ENCODE data around the gene NUDT3. TPM values are rescaled to one million over a fixed set of nuclear protein-coding genes. Genes with fewer than 3 reads are reported as not detected.
A peak's percentile ranks its signal among the peaks of the same experiment; 100 is the strongest.

The NUDT3 gene
- total and polyA plus RNA-seq, 9 of the 15 experiments (the other 6 are each of a cell fraction or from before 2014, with no cell fraction given), result 5.4 to 81.2 (median 56.4) TPM

DNA sequence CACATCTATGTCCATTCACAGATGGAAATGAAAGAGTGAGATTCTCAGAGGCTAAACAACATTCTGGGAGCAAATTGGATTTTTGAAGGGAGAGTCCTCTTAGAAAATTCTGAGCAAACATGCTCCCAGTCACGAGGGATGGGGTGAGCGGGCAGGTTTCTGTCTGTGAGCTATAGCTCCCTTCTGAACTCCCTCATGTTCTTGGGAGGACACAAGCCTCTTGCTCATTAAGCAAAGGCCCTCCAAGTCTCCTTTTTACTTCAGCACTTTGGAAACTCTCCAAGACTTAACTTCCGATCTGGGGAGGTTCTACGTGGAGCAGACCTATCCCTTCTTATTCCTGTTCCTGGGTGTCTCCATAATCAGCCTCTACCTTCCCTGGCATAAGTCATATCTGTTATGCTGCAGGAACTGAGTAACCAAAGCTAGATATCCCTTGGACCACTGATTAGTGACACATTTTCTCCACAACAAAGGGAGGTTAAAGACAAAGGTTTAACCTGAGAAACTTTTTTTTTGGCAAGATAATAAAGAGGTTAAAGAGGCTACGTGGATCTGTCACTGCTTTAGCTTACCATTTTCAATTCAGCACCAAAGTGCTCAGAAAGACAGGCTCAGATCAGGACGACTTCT lies 110.7 kb downstream of the NUDT3 start (continued):
- peak; percentile 95 for TF ChIP-seq DPF2 (IDR thresholded peaks at IDR 0.05)
- TF ChIP-seq, protein P1, sequence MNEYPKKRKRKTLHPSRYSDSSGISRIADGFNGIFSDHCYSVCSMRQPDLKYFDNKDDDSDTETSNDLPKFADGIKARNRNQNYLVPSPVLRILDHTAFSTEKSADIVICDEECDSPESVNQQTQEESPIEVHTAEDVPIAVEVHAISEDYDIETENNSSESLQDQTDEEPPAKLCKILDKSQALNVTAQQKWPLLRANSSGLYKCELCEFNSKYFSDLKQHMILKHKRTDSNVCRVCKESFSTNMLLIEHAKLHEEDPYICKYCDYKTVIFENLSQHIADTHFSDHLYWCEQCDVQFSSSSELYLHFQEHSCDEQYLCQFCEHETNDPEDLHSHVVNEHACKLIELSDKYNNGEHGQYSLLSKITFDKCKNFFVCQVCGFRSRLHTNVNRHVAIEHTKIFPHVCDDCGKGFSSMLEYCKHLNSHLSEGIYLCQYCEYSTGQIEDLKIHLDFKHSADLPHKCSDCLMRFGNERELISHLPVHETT (CRISPR knock-in tag; conservative IDR thresholded peaks at IDR 0.05 in 1 of 2, IDR thresholded peaks at IDR 0.05 in 1 of 2), result 0 out of 4 replicates have a peak, but pooled peaks of 1 of the 2 experiments have one; percentile 66
- 0 out of 4 replicates have a peak, but pooled peaks of 1 of the 2 experiments have one; percentile 30 for TF ChIP-seq MAZ (CRISPR knock-in tag; conservative IDR thresholded peaks at IDR 0.05 in 1 of 2, IDR thresholded peaks at IDR 0.05 in 1 of 2)
- TF ChIP-seq TBP (optimal IDR thresholded peaks at IDR 0.05; ENCODE audit: low read depth, low read length), result peak; percentile 44
- peak; percentile 52; the same call in 1 of the 2 replicates for TF ChIP-seq MTA3 (IDR thresholded peaks at IDR 0.05; ENCODE audit: borderline replicate concordance)
- no peak for TF ChIP-seq TEAD2 (tag; IDR thresholded peaks at IDR 0.05)
- no peak for TF ChIP-seq COPS2 (conservative IDR thresholded peaks at IDR 0.05)
- no peak for TF ChIP-seq KLF6 (CRISPR knock-in tag; IDR thresholded peaks at IDR 0.05; ENCODE audit: borderline replicate concordance)
- TF ChIP-seq GATAD2A (IDR thresholded peaks at IDR 0.05), result peak; percentile 84; the same call in 1 of the 2 replicates
- TF ChIP-seq RBM34 (IDR thresholded peaks at IDR 0.05; ENCODE audit: borderline replicate concordance, insufficient read depth, low read length), result no peak
- TF ChIP-seq EP400 (IDR thresholded peaks at IDR 0.05), result peak; percentile 62; the same call in 1 of the 2 replicates
- no peak for TF ChIP-seq CEBPB (tag; IDR thresholded peaks at IDR 0.05)
- no peak for TF ChIP-seq ZNF695 (CRISPR knock-in tag; IDR thresholded peaks at IDR 0.05)
- peak; percentile 94 for TF ChIP-seq EP300 (IDR thresholded peaks at IDR 0.05; ENCODE audit: low read length)
- TF ChIP-seq, protein P2, sequence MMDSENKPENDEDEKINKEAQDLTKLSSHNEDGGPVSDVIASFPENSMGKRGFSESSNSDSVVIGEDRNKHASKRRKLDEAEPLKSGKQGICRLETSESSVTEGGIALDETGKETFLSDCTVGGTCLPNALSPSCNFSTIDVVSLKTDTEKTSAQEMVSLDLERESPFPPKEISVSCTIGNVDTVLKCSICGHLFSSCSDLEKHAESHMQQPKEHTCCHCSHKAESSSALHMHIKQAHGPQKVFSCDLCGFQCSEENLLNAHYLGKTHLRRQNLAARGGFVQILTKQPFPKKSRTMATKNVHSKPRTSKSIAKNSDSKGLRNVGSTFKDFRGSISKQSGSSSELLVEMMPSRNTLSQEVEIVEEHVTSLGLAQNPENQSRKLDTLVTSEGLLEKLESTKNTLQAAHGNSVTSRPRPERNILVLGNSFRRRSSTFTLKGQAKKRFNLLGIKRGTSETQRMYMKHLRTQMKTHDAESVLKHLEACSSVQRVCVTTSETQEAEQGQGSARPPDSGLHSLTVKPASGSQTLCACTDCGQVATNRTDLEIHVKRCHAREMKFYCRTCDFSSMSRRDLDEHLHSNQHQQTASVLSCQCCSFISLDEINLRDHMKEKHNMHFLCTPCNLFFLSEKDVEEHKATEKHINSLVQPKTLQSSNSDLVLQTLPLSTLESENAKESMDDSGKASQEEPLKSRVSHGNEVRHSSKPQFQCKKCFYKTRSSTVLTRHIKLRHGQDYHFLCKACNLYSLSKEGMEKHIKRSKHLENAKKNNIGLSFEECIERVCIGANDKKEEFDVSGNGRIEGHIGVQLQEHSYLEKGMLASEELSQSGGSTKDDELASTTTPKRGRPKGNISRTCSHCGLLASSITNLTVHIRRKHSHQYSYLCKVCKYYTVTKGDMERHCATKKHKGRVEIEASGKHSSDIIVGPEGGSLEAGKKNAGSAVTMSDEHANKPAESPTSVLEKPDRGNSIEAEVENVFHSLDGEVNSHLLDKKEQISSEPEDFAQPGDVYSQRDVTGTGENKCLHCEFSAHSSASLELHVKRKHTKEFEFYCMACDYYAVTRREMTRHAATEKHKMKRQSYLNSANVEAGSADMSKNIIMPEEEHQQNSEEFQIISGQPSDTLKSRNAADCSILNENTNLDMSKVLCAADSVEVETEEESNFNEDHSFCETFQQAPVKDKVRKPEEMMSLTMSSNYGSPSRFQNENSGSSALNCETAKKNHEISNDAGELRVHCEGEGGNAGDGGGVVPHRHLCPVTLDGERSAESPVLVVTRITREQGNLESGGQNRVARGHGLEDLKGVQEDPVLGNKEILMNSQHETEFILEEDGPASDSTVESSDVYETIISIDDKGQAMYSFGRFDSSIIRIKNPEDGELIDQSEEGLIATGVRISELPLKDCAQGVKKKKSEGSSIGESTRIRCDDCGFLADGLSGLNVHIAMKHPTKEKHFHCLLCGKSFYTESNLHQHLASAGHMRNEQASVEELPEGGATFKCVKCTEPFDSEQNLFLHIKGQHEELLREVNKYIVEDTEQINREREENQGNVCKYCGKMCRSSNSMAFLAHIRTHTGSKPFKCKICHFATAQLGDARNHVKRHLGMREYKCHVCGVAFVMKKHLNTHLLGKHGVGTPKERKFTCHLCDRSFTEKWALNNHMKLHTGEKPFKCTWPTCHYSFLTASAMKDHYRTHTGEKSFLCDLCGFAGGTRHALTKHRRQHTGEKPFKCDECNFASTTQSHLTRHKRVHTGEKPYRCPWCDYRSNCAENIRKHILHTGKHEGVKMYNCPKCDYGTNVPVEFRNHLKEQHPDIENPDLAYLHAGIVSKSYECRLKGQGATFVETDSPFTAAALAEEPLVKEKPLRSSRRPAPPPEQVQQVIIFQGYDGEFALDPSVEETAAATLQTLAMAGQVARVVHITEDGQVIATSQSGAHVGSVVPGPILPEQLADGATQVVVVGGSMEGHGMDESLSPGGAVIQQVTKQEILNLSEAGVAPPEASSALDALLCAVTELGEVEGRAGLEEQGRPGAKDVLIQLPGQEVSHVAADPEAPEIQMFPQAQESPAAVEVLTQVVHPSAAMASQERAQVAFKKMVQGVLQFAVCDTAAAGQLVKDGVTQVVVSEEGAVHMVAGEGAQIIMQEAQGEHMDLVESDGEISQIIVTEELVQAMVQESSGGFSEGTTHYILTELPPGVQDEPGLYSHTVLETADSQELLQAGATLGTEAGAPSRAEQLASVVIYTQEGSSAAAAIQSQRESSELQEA (IDR thresholded peaks at IDR 0.05; ENCODE audit: low read depth), result no peak
- no peak for TF ChIP-seq PTTG1 (tag; IDR thresholded peaks at IDR 0.05; ENCODE audit: low read depth)
- peak; percentile 99 for TF ChIP-seq SOX6 (IDR thresholded peaks at IDR 0.05)
- peak; percentile 42; the same call in 1 of the 2 replicates for TF ChIP-seq NBN (IDR thresholded peaks at IDR 0.05; ENCODE audit: low read depth)
- peak; percentile 46; the same call in 1 of the 2 replicates for TF ChIP-seq MYC (IDR thresholded peaks at IDR 0.05; ENCODE audit: low read depth, low read length)
- no peak for TF ChIP-seq MYC (CRISPR knock-in tag; IDR thresholded peaks at IDR 0.05; ENCODE audit: borderline replicate concordance, low read depth)
